ENCODE measurements around the gene KIF21A. TPM values are rescaled to one million over a fixed set of nuclear protein-coding genes. Genes with fewer than 3 reads are reported as not detected.

KIF21A gene
- total RNA-seq, 5 donors from 2014 or later (not counting 1 experiment from before 2014, with no cell fraction given), result 9.9 to 19.6 (median 13.2) TPM

DNA sequence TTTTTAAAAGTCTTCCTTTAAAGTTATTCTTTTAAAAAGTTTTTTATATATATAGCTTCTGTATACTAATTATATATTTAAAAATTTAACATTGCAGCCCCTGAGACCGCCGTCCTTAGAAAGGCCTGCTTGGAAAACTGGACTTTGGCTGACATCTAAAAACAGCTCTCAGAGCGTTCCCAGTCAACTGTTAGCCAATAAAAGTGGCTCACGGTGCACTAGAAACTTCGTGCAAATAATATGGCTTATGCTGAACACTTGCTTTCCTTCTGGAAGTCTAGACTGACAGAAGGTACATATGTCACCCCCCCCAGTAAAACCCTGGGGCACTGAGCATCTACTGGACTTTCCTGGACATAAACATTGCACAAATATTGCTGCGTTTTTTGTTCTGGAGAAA lies 115.0 kb downstream of the KIF21A start:
- no peak for ATAC-seq (replicated peaks in 1 of 4)
- DNase-seq, result no peak
- 92% methylated on average over 6 of the region's 6 CpGs for WGBS (ENCODE audit: insufficient coverage)
- peaks cover 19% of the 10 kb centered on the region for H3K36me3 Mint-ChIP-seq
- no peak overlapping the region for H3K27ac Mint-ChIP-seq
- no peaks in the 10 kb centered on the region for H3K27me3 ChIP-seq (replicated peaks in 1 of 2; ENCODE audit: control insufficient read depth in 2 of 2, extremely low read depth in 1 of 2, insufficient read depth in 2 of 2, low read length in 1 of 2)
- no peak overlapping the region for H3K27ac ChIP-seq (ENCODE audit: low read length)
- POLR2A ChIA-PET, result interaction anchor here in 1 of 2 donors (0.6 kb wide), 1 partner anchor 195 kb away, joined by 3 read pairs; no protein-coding TSS in a partner anchor
- H3K27me3 Mint-ChIP-seq, result no peaks in the 10 kb centered on the region
- H3K9me3 Mint-ChIP-seq, result no peaks in the 10 kb centered on the region
- H3K36me3 ChIP-seq (ENCODE audit: control insufficient read depth in 2 of 2, extremely low read depth in 1 of 2, insufficient read depth in 1 of 2, low read length in 1 of 2), result peaks cover 0 to 6% of the 10 kb centered on the region in 2 donors
- no peaks in the 10 kb centered on the region for H3K9me3 ChIP-seq
- peaks cover 0 to 7% of the 10 kb centered on the region in 2 experiments for H3K4me1 ChIP-seq (ENCODE audit: control insufficient read depth in 1 of 2, extremely low read depth in 1 of 2, insufficient read depth in 2 of 2, low read length in 2 of 2)
- CTCF ChIA-PET, result no interaction called here
- H3K4me3 ChIP-seq (ENCODE audit: control insufficient read depth in 1 of 2, extremely low read depth in 1 of 2, low read length in 1 of 2), result no peak overlapping the region
- no peak overlapping the region for H3K4me3 Mint-ChIP-seq
- H3K4me1 Mint-ChIP-seq, result peaks cover 14 to 22% (median 18%) of the 10 kb centered on the region in 3 donors

DNA sequence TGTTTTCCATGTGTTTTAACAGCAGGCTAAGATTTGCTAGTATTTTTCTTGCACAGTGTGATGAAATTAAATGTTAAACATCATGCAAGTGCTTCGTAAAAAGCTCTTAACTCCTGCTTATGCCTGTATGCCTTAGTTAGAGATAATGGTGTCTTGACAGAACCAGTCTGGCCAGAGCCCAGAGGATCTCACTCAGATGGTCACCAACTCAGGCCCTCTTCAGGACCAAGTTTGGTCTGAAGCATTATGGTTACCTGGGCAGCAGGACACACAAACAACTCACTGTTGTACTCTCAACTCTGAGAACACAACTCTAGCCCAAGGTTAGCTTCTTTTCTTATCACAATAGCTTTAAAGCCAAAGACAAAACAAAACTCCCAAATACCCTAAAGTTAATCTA lies 115.4 kb downstream of the KIF21A start:
- ChIA-PET CTCF (interaction anchor here in 1 of 2 donors (0.5 kb wide), 1 partner anchor 781 kb away, joined by 3 read pairs; no protein-coding TSS in a partner anchor), POLR2A (interaction anchor here in 1 of 2 donors (0.6 kb wide), 1 partner anchor 196 kb away, joined by 3 read pairs; no protein-coding TSS in a partner anchor)
- Histone ChIP-seq H3K4me3 (ENCODE audit: control insufficient read depth in 1 of 2, extremely low read depth in 1 of 2, low read length in 1 of 2) (no peak overlapping the region), H3K36me3 (ENCODE audit: control insufficient read depth in 2 of 2, extremely low read depth in 1 of 2, insufficient read depth in 1 of 2, low read length in 1 of 2) (peaks cover 0 to 6% of the 10 kb centered on the region in 2 donors), H3K27me3 (replicated peaks in 1 of 2; ENCODE audit: control insufficient read depth in 2 of 2, extremely low read depth in 1 of 2, insufficient read depth in 2 of 2, low read length in 1 of 2) (no peaks in the 10 kb centered on the region), H3K9me3 (no peaks in the 10 kb centered on the region), H3K4me1 (ENCODE audit: control insufficient read depth in 1 of 2, extremely low read depth in 1 of 2, insufficient read depth in 2 of 2, low read length in 2 of 2) (peaks cover 0 to 4% of the 10 kb centered on the region in 2 experiments), H3K27ac (ENCODE audit: low read length) (no peak overlapping the region)
- WGBS (ENCODE audit: insufficient coverage), result no CpG with 5 or more reads among the region's 1 CpG
- Mint-ChIP-seq H3K4me3 (no peak overlapping the region), H3K36me3 (peaks cover 14% of the 10 kb centered on the region), H3K27me3 (no peaks in the 10 kb centered on the region), H3K27ac (peak overlapping the region in 1 of 2 donors; percentile 68), H3K4me1 (peaks cover 14 to 20% (median 17%) of the 10 kb centered on the region in 3 donors), H3K9me3 (no peaks in the 10 kb centered on the region)
- DNase-seq (no peak), ATAC-seq (replicated peaks in 1 of 4) (no peak)

DNA sequence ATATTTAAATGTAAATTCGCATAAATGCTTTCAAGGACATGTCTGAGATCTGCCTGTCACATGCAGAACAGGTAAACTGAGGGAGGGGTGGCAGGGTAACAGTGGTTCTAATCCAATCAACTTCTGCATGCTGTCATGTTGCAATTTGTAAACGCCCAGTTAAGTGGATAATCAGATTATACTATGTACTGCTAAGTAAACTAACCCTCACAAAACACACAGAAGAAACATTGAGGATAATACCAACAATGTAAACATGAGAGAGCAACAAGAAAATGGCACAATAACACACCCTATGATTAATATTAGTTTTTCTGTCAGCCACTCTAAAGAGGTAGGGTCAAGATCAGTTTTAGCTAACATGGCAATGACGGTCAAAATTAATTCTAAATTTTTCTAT lies 123.7 kb downstream of the KIF21A start:
- Histone ChIP-seq H3K27me3 (replicated peaks in 1 of 2; ENCODE audit: control insufficient read depth in 2 of 2, extremely low read depth in 1 of 2, insufficient read depth in 2 of 2, low read length in 1 of 2) (no peaks in the 10 kb centered on the region), H3K36me3 (ENCODE audit: control insufficient read depth in 2 of 2, extremely low read depth in 1 of 2, insufficient read depth in 1 of 2, low read length in 1 of 2) (peaks cover 0 to 2% of the 10 kb centered on the region in 2 donors), H3K4me1 (ENCODE audit: control insufficient read depth in 1 of 2, extremely low read depth in 1 of 2, insufficient read depth in 2 of 2, low read length in 2 of 2) (no peaks in the 10 kb centered on the region), H3K9me3 (no peaks in the 10 kb centered on the region), H3K4me3 (ENCODE audit: control insufficient read depth in 1 of 2, extremely low read depth in 1 of 2, low read length in 1 of 2) (no peak overlapping the region), H3K27ac (ENCODE audit: low read length) (no peak overlapping the region)
- ChIA-PET CTCF (interaction anchor here in 1 of 2 donors (1.1 kb wide), 1 partner anchor 16 kb away, joined by 3 read pairs; no protein-coding TSS in a partner anchor), POLR2A (no interaction called here)
- H3K27me3 Mint-ChIP-seq, result no peaks in the 10 kb centered on the region
- peaks cover 11% of the 10 kb centered on the region for H3K36me3 Mint-ChIP-seq
- H3K27ac Mint-ChIP-seq, result no peak overlapping the region
- H3K4me1 Mint-ChIP-seq, result no peaks in the 10 kb centered on the region
- H3K9me3 Mint-ChIP-seq, result no peaks in the 10 kb centered on the region
- no CpG with 5 or more reads among the region's 3 CpGs for WGBS (ENCODE audit: insufficient coverage)
- no peak for ATAC-seq (replicated peaks in 1 of 4)
- no peak overlapping the region for H3K4me3 Mint-ChIP-seq
- DNase-seq, result no peak

DNA sequence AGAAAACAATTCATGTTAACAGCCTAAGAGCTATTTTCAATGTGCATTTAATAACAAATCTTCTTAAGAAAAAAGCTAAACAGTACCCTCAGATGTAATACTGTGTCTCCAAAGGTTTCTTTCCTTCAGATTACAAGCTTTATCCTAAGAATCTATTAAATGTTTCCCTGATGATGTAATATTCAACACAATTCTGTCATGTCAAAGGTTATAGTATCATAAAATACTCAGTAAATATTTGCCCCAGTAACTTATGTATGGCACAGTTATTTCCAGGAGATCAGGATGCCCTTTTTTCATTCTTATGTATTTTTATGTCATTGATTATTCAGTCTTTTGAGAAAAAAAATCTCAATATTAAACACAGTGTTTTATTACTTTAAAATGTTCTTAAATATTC lies 128.4 kb downstream of the KIF21A start:
- H3K4me1 Mint-ChIP-seq, result no peaks in the 10 kb centered on the region
- DNase-seq (no peak), ATAC-seq (replicated peaks in 1 of 4) (no peak)
- H3K36me3 Mint-ChIP-seq, result peaks cover 30% of the 10 kb centered on the region
- H3K27me3 Mint-ChIP-seq, result no peaks in the 10 kb centered on the region
- H3K9me3 Mint-ChIP-seq, result no peaks in the 10 kb centered on the region
- H3K27ac ChIP-seq (ENCODE audit: low read length), result no peak overlapping the region
- H3K4me1 ChIP-seq (ENCODE audit: control insufficient read depth in 1 of 2, extremely low read depth in 1 of 2, insufficient read depth in 2 of 2, low read length in 2 of 2), result no peaks in the 10 kb centered on the region
- H3K4me3 Mint-ChIP-seq, result no peak overlapping the region
- H3K36me3 ChIP-seq (ENCODE audit: control insufficient read depth in 2 of 2, extremely low read depth in 1 of 2, insufficient read depth in 1 of 2, low read length in 1 of 2), result peaks cover 0 to 2% of the 10 kb centered on the region in 2 donors
- POLR2A ChIA-PET, result no interaction called here
- H3K9me3 ChIP-seq, result no peaks in the 10 kb centered on the region
- CTCF ChIA-PET, result no interaction called here
- H3K27ac Mint-ChIP-seq, result no peak overlapping the region
- no peaks in the 10 kb centered on the region for H3K27me3 ChIP-seq (replicated peaks in 1 of 2; ENCODE audit: control insufficient read depth in 2 of 2, extremely low read depth in 1 of 2, insufficient read depth in 2 of 2, low read length in 1 of 2)
- H3K4me3 ChIP-seq (ENCODE audit: control insufficient read depth in 1 of 2, extremely low read depth in 1 of 2, low read length in 1 of 2), result no peak overlapping the region

DNA sequence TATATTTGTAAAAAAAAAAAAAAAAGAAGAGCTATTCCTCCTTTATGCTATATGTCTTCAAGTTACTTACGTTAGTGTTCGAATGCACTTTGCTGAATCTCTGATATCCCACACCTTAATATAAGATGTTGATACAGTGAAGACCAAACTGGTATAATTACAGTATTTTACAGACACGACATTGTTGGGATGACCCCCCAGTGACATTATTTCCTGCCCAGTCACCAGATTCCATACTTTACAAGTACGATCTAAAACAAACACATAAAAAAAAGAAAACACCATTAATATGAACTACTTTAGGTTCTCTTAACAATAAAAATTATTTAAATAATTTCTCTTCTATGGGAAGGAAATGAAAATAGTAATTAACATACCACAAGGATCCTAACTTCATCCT lies 133.4 kb downstream of the KIF21A start:
- DNase-seq, result no peak
- Histone ChIP-seq H3K4me3 (ENCODE audit: control insufficient read depth in 1 of 2, extremely low read depth in 1 of 2, low read length in 1 of 2) (no peak overlapping the region), H3K36me3 (ENCODE audit: control insufficient read depth in 2 of 2, extremely low read depth in 1 of 2, insufficient read depth in 1 of 2, low read length in 1 of 2) (peaks cover 0 to 9% of the 10 kb centered on the region in 2 donors), H3K27me3 (replicated peaks in 1 of 2; ENCODE audit: control insufficient read depth in 2 of 2, extremely low read depth in 1 of 2, insufficient read depth in 2 of 2, low read length in 1 of 2) (no peaks in the 10 kb centered on the region), H3K27ac (ENCODE audit: low read length) (no peak overlapping the region), H3K4me1 (ENCODE audit: control insufficient read depth in 1 of 2, extremely low read depth in 1 of 2, insufficient read depth in 2 of 2, low read length in 2 of 2) (no peaks in the 10 kb centered on the region), H3K9me3 (no peaks in the 10 kb centered on the region)
- Mint-ChIP-seq H3K4me1 (no peaks in the 10 kb centered on the region), H3K27me3 (no peaks in the 10 kb centered on the region), H3K4me3 (no peak overlapping the region), H3K36me3 (peaks cover 42% of the 10 kb centered on the region), H3K27ac (no peak overlapping the region), H3K9me3 (no peaks in the 10 kb centered on the region)
- ChIA-PET POLR2A (no interaction called here), CTCF (no interaction called here)
- ATAC-seq (replicated peaks in 1 of 4), result no peak
- no CpG with 5 or more reads among the region's 4 CpGs for WGBS (ENCODE audit: insufficient coverage)

DNA sequence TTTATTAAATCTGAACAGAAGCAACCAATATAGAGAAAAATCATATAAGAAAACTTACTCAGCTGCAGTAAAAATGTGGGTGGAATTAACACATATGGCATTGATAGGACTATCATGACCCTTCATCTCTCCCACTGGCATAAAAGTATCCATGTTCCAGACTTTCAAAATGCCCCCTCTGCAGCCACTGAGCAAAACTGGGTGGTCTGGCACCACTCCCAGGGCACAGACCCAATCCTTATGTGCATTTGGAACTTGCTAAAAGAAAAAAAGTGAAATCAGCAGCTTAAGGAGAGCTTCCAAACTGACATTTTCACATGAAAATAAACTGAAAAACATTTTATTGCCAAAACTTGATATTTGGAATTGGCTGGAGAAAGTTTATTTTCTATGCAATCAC lies 141.5 kb downstream of the KIF21A start:
- ATAC-seq (replicated peaks in 1 of 4), result no peak
- CTCF ChIA-PET, result no interaction called here

DNA sequence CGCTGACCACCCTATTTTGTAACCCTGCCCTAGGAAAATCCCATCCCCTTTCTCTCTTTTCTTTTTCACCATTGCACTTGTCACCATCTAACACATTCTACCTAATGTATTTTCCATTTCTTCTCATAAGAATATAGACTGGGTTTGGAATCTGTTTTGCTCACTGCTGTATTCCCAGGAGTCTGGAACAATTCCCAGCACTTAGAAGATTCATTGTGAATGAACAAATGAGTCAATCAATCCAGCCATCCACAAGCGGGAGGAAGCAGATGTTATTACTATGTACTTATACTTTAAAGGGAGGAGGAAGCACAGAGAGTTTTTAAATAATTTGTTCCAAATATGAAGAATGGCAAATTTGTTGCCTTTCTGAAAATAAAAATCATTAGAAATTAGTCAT lies 142.1 kb downstream of the KIF21A start:
- H3K4me3 Mint-ChIP-seq, result no peak overlapping the region
- H3K9me3 ChIP-seq, result no peaks in the 10 kb centered on the region
- no peak overlapping the region for H3K27ac Mint-ChIP-seq
- H3K36me3 ChIP-seq (ENCODE audit: control insufficient read depth in 2 of 2, extremely low read depth in 1 of 2, insufficient read depth in 1 of 2, low read length in 1 of 2), result peaks cover 0 to 6% of the 10 kb centered on the region in 2 donors
- H3K27me3 ChIP-seq (replicated peaks in 1 of 2; ENCODE audit: control insufficient read depth in 2 of 2, extremely low read depth in 1 of 2, insufficient read depth in 2 of 2, low read length in 1 of 2), result no peaks in the 10 kb centered on the region
- POLR2A ChIA-PET, result no interaction called here
- CTCF ChIA-PET, result no interaction called here
- peaks cover 0 to 3% (median 0%) of the 10 kb centered on the region in 3 donors for H3K9me3 Mint-ChIP-seq
- H3K4me3 ChIP-seq (ENCODE audit: control insufficient read depth in 1 of 2, extremely low read depth in 1 of 2, low read length in 1 of 2), result no peak overlapping the region
- no peaks in the 10 kb centered on the region for H3K4me1 ChIP-seq (ENCODE audit: control insufficient read depth in 1 of 2, extremely low read depth in 1 of 2, insufficient read depth in 2 of 2, low read length in 2 of 2)
- H3K27ac ChIP-seq (ENCODE audit: low read length), result no peak overlapping the region
- DNase-seq, result no peak
- peaks cover 57% of the 10 kb centered on the region for H3K36me3 Mint-ChIP-seq
- ATAC-seq (replicated peaks in 1 of 4), result no peak
- H3K4me1 Mint-ChIP-seq, result no peaks in the 10 kb centered on the region
- WGBS (ENCODE audit: insufficient coverage), result no CpG with 5 or more reads among the region's 2 CpGs
- H3K27me3 Mint-ChIP-seq, result no peaks in the 10 kb centered on the region

More for the DNA sequence above, 141.5 kb downstream of the KIF21A start:
- peaks cover 0 to 3% (median 0%) of the 10 kb centered on the region in 3 donors for H3K9me3 Mint-ChIP-seq
- H3K9me3 ChIP-seq, result no peaks in the 10 kb centered on the region
- H3K4me3 ChIP-seq (ENCODE audit: control insufficient read depth in 1 of 2, extremely low read depth in 1 of 2, low read length in 1 of 2), result no peak overlapping the region
- POLR2A ChIA-PET, result no interaction called here
- DNase-seq, result no peak
- H3K27me3 ChIP-seq (replicated peaks in 1 of 2; ENCODE audit: control insufficient read depth in 2 of 2, extremely low read depth in 1 of 2, insufficient read depth in 2 of 2, low read length in 1 of 2), result no peaks in the 10 kb centered on the region
- H3K36me3 ChIP-seq (ENCODE audit: control insufficient read depth in 2 of 2, extremely low read depth in 1 of 2, insufficient read depth in 1 of 2, low read length in 1 of 2), result peaks cover 0 to 6% of the 10 kb centered on the region in 2 donors
- H3K27ac Mint-ChIP-seq, result no peak overlapping the region
- no peak overlapping the region for H3K27ac ChIP-seq (ENCODE audit: low read length)
- no peak overlapping the region for H3K4me3 Mint-ChIP-seq
- no peaks in the 10 kb centered on the region for H3K27me3 Mint-ChIP-seq
- H3K36me3 Mint-ChIP-seq, result peaks cover 58% of the 10 kb centered on the region
- no peaks in the 10 kb centered on the region for H3K4me1 ChIP-seq (ENCODE audit: control insufficient read depth in 1 of 2, extremely low read depth in 1 of 2, insufficient read depth in 2 of 2, low read length in 2 of 2)
- no peaks in the 10 kb centered on the region for H3K4me1 Mint-ChIP-seq
